NCI-H748 treated with DMSO at 0.1 percent for 48 hours (cell line): Measurements from ENCODE around the gene IGF1.
"Not testable (repeated sequence)": the region's sequence is repeated elsewhere in the genome, so short reads cannot be mapped to it uniquely, and the experiment has no call there.

ENCODE experiments used
- DNase-seq: peaks from one replicate; lab custom pipeline; 2025; lab: John Stamatoyannopoulos, UW

IGF1 gene

GRCh38 chr12:102461501-102461900, 18.9 kb downstream of the IGF1 start:
- DNase-seq = no peak

GRCh38 chr12:102459314-102459713, 21.0 kb downstream of the IGF1 start:
- no peak for DNase-seq

GRCh38 chr12:102454808-102455760, 25.3 kb downstream of the IGF1 start:
- DNase-seq = no peak

- no peak for DNase-seq
These were observed 26.0 kb downstream of the IGF1 start for GRCh38 chr12:102454330-102454729.

- no peak for DNase-seq
These were observed 27.8 kb downstream of the IGF1 start for GRCh38 chr12:102452605-102453004.

GRCh38 chr12:102449018-102449417, 31.3 kb downstream of the IGF1 start:
- not testable (repeated sequence) for DNase-seq

GRCh38 chr12:102447426-102447825, 32.9 kb downstream of the IGF1 start:
- DNase-seq = not testable (repeated sequence)

- no peak for DNase-seq
These were observed 35.7 kb downstream of the IGF1 start for GRCh38 chr12:102444707-102445106.

GRCh38 chr12:102444093-102444492, 36.3 kb downstream of the IGF1 start:
- DNase-seq = no peak

GRCh38 chr12:102441077-102441596, 39.2 kb downstream of the IGF1 start:
- no peak for DNase-seq

- no peak for DNase-seq
These were observed 40.6 kb downstream of the IGF1 start for GRCh38 chr12:102439426-102440405.

- DNase-seq = no peak
These were observed 41.5 kb downstream of the IGF1 start for GRCh38 chr12:102438827-102439210.

GRCh38 chr12:102438047-102438826, 42.1 kb downstream of the IGF1 start:
- no peak for DNase-seq

- DNase-seq = no peak
These were observed 42.9 kb downstream of the IGF1 start for GRCh38 chr12:102437511-102437910.

- no peak for DNase-seq
These were observed 43.5 kb downstream of the IGF1 start for GRCh38 chr12:102436867-102437266.

- DNase-seq = no peak
These were observed 44.4 kb downstream of the IGF1 start for GRCh38 chr12:102435827-102436436.

GRCh38 chr12:102433304-102433703, 47.1 kb downstream of the IGF1 start:
- no peak for DNase-seq

GRCh38 chr12:102430661-102431060, 49.7 kb downstream of the IGF1 start:
- no peak for DNase-seq

- DNase-seq = no peak
These were observed 50.9 kb downstream of the IGF1 start for GRCh38 chr12:102429211-102430154.

- DNase-seq = no peak
These were observed 52.8 kb downstream of the IGF1 start for GRCh38 chr12:102427543-102427941.
